IMR-90 (cell line): ENCODE results near the gene TMEM141. TPM values are rescaled to one million over a fixed set of nuclear protein-coding genes. Genes with fewer than 3 reads are reported as not detected.

ENCODE experiments used
- ATAC-seq: fragments of 200-7000 bp; cut with Tn5 transposase; 2 replicates; pipeline ENCODE4 v1.9.1; 2020; ENCODE audit warnings: low read depth, mild to moderate bottlenecking, moderate library complexity
- BruUV-seq: library from RNA; stranded (reverse); fragments of 400-500 nt; replicated peaks from 2 replicates; lab custom pipeline; 2021; lab: Mats Ljungman, UMichigan
- CTCF ChIA-PET: fragments of 300-600 bp; formaldehyde crosslinking; extraction: SDS; loops from one replicate; lab custom pipeline; 2021; ENCODE audit warnings: antibody characterized with exemption; lab: Yijun Ruan, JAX
- POLR2A ChIA-PET: fragments of 300-600 bp; sonication (Branson Sonifier 250); formaldehyde crosslinking; loops from one replicate; lab custom pipeline; 2022; ENCODE audit warnings: antibody characterized with exemption; ENCODE audit not compliant: unreplicated experiment; lab: Charles Lee
- DNase-seq: peaks from one replicate; pipeline ENCODE4 v3.0.0; 2013
- H2AFZ ChIP-seq: replicated peaks from 2 replicates; pipeline ENCODE3; 2013; ENCODE audit warnings: low read length, mild to moderate bottlenecking; ENCODE audit not compliant: poor library complexity
- H2AK5ac ChIP-seq: 2 replicates; pipeline ENCODE4 v1.6.1; 2013; ENCODE audit warnings: low read depth, low read length, inconsistent platforms
- H2AK9ac ChIP-seq: replicated peaks from 2 replicates; pipeline ENCODE3; 2013; ENCODE audit warnings: mild to moderate bottlenecking, low read depth, low read length, moderate library complexity; ENCODE audit not compliant: poor library complexity
- H2BK120ac ChIP-seq: 2 replicates; pipeline ENCODE4 v1.6.1; 2013; ENCODE audit warnings: low read depth, low read length, inconsistent platforms
- H2BK15ac ChIP-seq: 3 replicates; pipeline ENCODE4 v1.6.1; 2013; ENCODE audit warnings: low read depth, low read length, inconsistent platforms
- H2BK20ac ChIP-seq: 2 replicates; pipeline ENCODE4 v1.6.1; 2013; ENCODE audit warnings: low read depth, mild to moderate bottlenecking, inconsistent platforms, low read length, moderate library complexity
- H2BK5ac ChIP-seq: 2 replicates; pipeline ENCODE4 v1.6.1; 2013; ENCODE audit warnings: mild to moderate bottlenecking, low read depth, low read length, inconsistent platforms; ENCODE audit not compliant: poor library complexity, severe bottlenecking
- H3K14ac ChIP-seq: replicated peaks from 2 replicates; pipeline ENCODE4 v1.6.1; 2013; ENCODE audit warnings: low read depth, low read length, inconsistent platforms
- H3K18ac ChIP-seq: 2 replicates; pipeline ENCODE4 v1.6.1; 2013; ENCODE audit warnings: low read depth, low read length, control low read depth
- H3K23ac ChIP-seq: 2 replicates; pipeline ENCODE4 v1.6.1; 2013; ENCODE audit warnings: low read depth, low read length, inconsistent platforms
- H3K27ac ChIP-seq: 2 replicates; pipeline ENCODE4 v1.5.1; 2013; ENCODE audit warnings: mild to moderate bottlenecking, control low read depth, low read length; ENCODE audit not compliant: insufficient read depth
- H3K27me3 ChIP-seq: 2 replicates; pipeline ENCODE4 v1.6.1; 2013; ENCODE audit warnings: low read length; ENCODE audit not compliant: control insufficient read depth, insufficient read depth
- H3K36me3 ChIP-seq: 2 replicates; pipeline ENCODE4 v1.6.1; 2013; ENCODE audit warnings: low read length, mixed read lengths; ENCODE audit not compliant: control insufficient read depth, insufficient read depth
- H3K4ac ChIP-seq: 2 replicates; pipeline ENCODE4 v1.6.1; 2013; ENCODE audit warnings: low read depth, low read length, inconsistent platforms
- H3K4me1 ChIP-seq: 2 replicates; pipeline ENCODE4 v1.6.1; 2013; ENCODE audit warnings: low read length, mixed read lengths; ENCODE audit not compliant: control insufficient read depth, insufficient read depth
- H3K4me2 ChIP-seq: 2 replicates; pipeline ENCODE4 v1.6.1; 2013; ENCODE audit warnings: low read depth, mild to moderate bottlenecking, control low read depth, low read length, moderate library complexity
- H3K4me3 ChIP-seq: 2 replicates; pipeline ENCODE4 v1.5.1; 2013; ENCODE audit warnings: low read depth, mild to moderate bottlenecking, control low read depth, low read length, moderate library complexity; ENCODE audit not compliant: insufficient read depth
- H3K56ac ChIP-seq: 2 replicates; pipeline ENCODE4 v1.6.1; 2013; ENCODE audit warnings: low read length, inconsistent platforms; ENCODE audit not compliant: insufficient read depth; ENCODE audit errors: extremely low read depth
- H3K79me1 ChIP-seq, 2 experiments: 2 replicates each; pipeline ENCODE4 v1.6.1; 2013; ENCODE audit warnings: low read length in 2 of 2, inconsistent platforms in 1 of 2, low read depth in 1 of 2
- H3K9ac ChIP-seq: 2 replicates; pipeline ENCODE4 v1.6.1; 2013; ENCODE audit warnings: low read depth, low read length, control low read depth
- H3K9me1 ChIP-seq: 2 replicates; pipeline ENCODE4 v1.6.1; 2013; ENCODE audit warnings: low read length, inconsistent platforms; ENCODE audit not compliant: insufficient read depth
- H3K9me3 ChIP-seq: 2 replicates; pipeline ENCODE4 v1.6.1; 2013; ENCODE audit warnings: low read length; ENCODE audit not compliant: control insufficient read depth, insufficient read depth
- H4K20me1 ChIP-seq: 2 replicates; pipeline ENCODE4 v1.6.1; 2013; ENCODE audit warnings: low read length, inconsistent platforms; ENCODE audit not compliant: insufficient read depth
- H4K5ac ChIP-seq: 2 replicates; pipeline ENCODE4 v1.6.1; 2013; ENCODE audit warnings: mild to moderate bottlenecking, low read depth, low read length, control low read depth
- H4K8ac ChIP-seq, 2 experiments: 2 replicates each; pipeline ENCODE4 v1.6.1; 2013; ENCODE audit warnings: low read depth in 2 of 2, low read length in 2 of 2, control low read depth in 1 of 2, inconsistent platforms in 1 of 2
- H4K91ac ChIP-seq: 2 replicates; pipeline ENCODE4 v1.6.1; 2013; ENCODE audit warnings: low read depth, low read length, inconsistent platforms; ENCODE audit not compliant: insufficient read depth
- BHLHE40 ChIP-seq: fragments of 150-350 bp; IDR thresholded peaks from 2 replicates; pipeline ENCODE4 v1.6.1; 2016; ENCODE audit warnings: mild to moderate bottlenecking, low read depth, low read length
- CHD1 ChIP-seq: IDR thresholded peaks from 2 replicates; pipeline ENCODE4 v1.6.1; 2012; ENCODE audit warnings: low read depth, low read length, improper control_type of control experiment
- CTCF ChIP-seq: conservative IDR thresholded peaks from 2 replicates; pipeline ENCODE4 v1.5.1; 2012; ENCODE audit warnings: mild to moderate bottlenecking, low read depth, low read length, improper control_type of control experiment
- ELK1 ChIP-seq: fragments of 150-350 bp; IDR thresholded peaks from 2 replicates; pipeline ENCODE4 v1.6.1; 2016; ENCODE audit warnings: low read depth, mild to moderate bottlenecking, low read length, moderate library complexity, borderline replicate concordance
- FOS ChIP-seq: fragments of 150-350 bp; IDR thresholded peaks from 2 replicates; pipeline ENCODE4 v1.6.1; 2016; ENCODE audit warnings: low read depth, low read length
- MAFK ChIP-seq: IDR thresholded peaks from 2 replicates; pipeline ENCODE4 v1.6.1; 2012; ENCODE audit warnings: low read depth, low read length, improper control_type of control experiment
- MAZ ChIP-seq: IDR thresholded peaks from 2 replicates; pipeline ENCODE4 v1.6.1; 2012; ENCODE audit warnings: low read depth, mild to moderate bottlenecking, low read length, improper control_type of control experiment, moderate library complexity, borderline replicate concordance
- MXI1 ChIP-seq: IDR thresholded peaks from 2 replicates; pipeline ENCODE4 v1.6.1; 2012; ENCODE audit warnings: low read depth, mild to moderate bottlenecking, low read length, moderate library complexity, borderline replicate concordance
- NFE2L2 ChIP-seq: fragments of 150-350 bp; IDR thresholded peaks from 2 replicates; pipeline ENCODE4 v1.6.1; 2016; ENCODE audit warnings: low read depth, mild to moderate bottlenecking, low read length
- POLR2A ChIP-seq: IDR thresholded peaks from 2 replicates; pipeline ENCODE4 v1.6.1; 2012; ENCODE audit warnings: mild to moderate bottlenecking, low read depth, low read length
- SMC3 ChIP-seq: fragments of 150-350 bp; IDR thresholded peaks from 2 replicates; pipeline ENCODE4 v1.6.1; 2016; ENCODE audit warnings: low read depth, mild to moderate bottlenecking, antibody characterized with exemption, low read length, moderate library complexity
- WGBS, 2 experiments: methylation state at CpG; one replicate each; pipeline versions ENCODE4 v1.1.5 to v1.1.7; 2013; ENCODE audit warnings: missing lambda C conversion rate in 2 of 2; ENCODE audit not compliant: insufficient read length in 1 of 2; ENCODE audit errors: extremely low coverage in 2 of 2; 5-methylcytosine and 5-hydroxymethylcytosine counted together
- dilution Hi-C: fragments of 300-500 bp; cut with HindIII; formaldehyde crosslinking; loops from one replicate; pipeline ENCODE4 v1.14.3; 2018; ENCODE audit warnings: low sequenced_read_pairs; ENCODE audit not compliant: unreplicated experiment
- in situ Hi-C: fragments of 300-500 bp; cut with MboI; formaldehyde crosslinking; loops from 3 replicates; pipeline ENCODE4 v1.14.3; 2019; ENCODE audit warnings: low sequenced_read_pairs, inconsistent platforms, mixed read lengths
- intact Hi-C: fragments of 100-400 bp; cut with micrococcal nuclease; formaldehyde crosslinking; loops from 2 replicates; pipeline ENCODE4 v1.10.0; 2022
- polyA plus RNA-seq, 3 experiments: library from polyadenylated mRNA; depleted of rRNA; stranded (reverse); fragments of >200 nt; gene quantifications; 2 replicates each; pipeline ENCODE4 v1.2.3, GENCODE V29; 2012; ENCODE audit warnings: low replicate concordance in 1 of 3
- total RNA-seq: library from RNA; depleted of rRNA; stranded (reverse); fragments of >200 nt; gene quantifications from 2 replicates; pipeline ENCODE4 v1.2.3, GENCODE V29; 2012

Gene TMEM141
- total and polyA plus RNA-seq, 2 of the 4 experiments (the other 2 are of a cell fraction), result 39.1 to 77.8 TPM

- Histone ChIP-seq H4K5ac (no peak overlapping the region), H2BK120ac (no peak overlapping the region), H3K4me2 (no peak overlapping the region), H3K36me3 (peaks cover 2% of the 10 kb centered on the region), H3K56ac (no peak overlapping the region), H3K23ac (no peak overlapping the region), H3K9ac (no peak overlapping the region), H2AK5ac (no peak overlapping the region), H3K9me3 (no peaks in the 10 kb centered on the region), H2BK15ac (no peak overlapping the region), H2BK20ac (no peak overlapping the region), H2AK9ac (no peak overlapping the region), H4K91ac (no peak overlapping the region), H4K20me1 (peaks cover 13% of the 10 kb centered on the region; the same call in 1 of the 2 replicates), H3K9me1 (no peaks in the 10 kb centered on the region), H3K4me1 (peaks cover 17% of the 10 kb centered on the region), H2BK5ac (no peak overlapping the region), H3K27ac (no peak overlapping the region), H3K18ac (no peak overlapping the region), H3K4ac (no peak overlapping the region), H4K8ac (no peak overlapping the region), H2AFZ (peak overlapping the region; percentile 22), H3K14ac (no peak overlapping the region), H3K79me1 (peaks cover 15 to 21% of the 10 kb centered on the region in 2 experiments), H3K27me3 (peaks cover 21% of the 10 kb centered on the region), H3K4me3 (no peak overlapping the region)
- DNase-seq, result no peak
- ChIA-PET POLR2A (no interaction called here), CTCF (no interaction called here)
- dilution Hi-C loops, result no loop called here
- TF ChIP-seq MAFK (no peak), BHLHE40 (no peak), FOS (no peak), SMC3 (no peak), MXI1 (no peak), CHD1 (no peak), POLR2A (no peak), NFE2L2 (no peak), CTCF (no peak), ELK1 (no peak), MAZ (no peak)
- WGBS, 2 experiments, result 92% methylated on average over 10 of the region's 20 CpGs; no CpG with 5 or more reads in 1 of the 2 experiments
- in situ Hi-C loops, result no loop called here
- no TSS peak for BruUV-seq
- ATAC-seq, result no peak
- intact Hi-C loops, result no loop called here
These were observed 13.5 kb downstream of the TMEM141 start for GRCh38 chr9:136804509-136805206.
